Activated T-cell treated with anti-CD3 and anti-CD28 coated beads for 24 hours (primary cell): Measurements from ENCODE around the gene SEC14L5.
"Not testable (repeated sequence)": the region's sequence is repeated elsewhere in the genome, so short reads cannot be mapped to it uniquely, and the experiment has no call there.

ENCODE experiments used
- DNase-seq: peaks from one replicate; pipeline ENCODE4 v3.0.0-alpha.2; 2020; ENCODE audit warnings: low read depth

The SEC14L5 gene

GRCh38 chr16:5036228-5037156, 78.4 kb downstream of the SEC14L5 start:
- no peak for DNase-seq

DNA sequence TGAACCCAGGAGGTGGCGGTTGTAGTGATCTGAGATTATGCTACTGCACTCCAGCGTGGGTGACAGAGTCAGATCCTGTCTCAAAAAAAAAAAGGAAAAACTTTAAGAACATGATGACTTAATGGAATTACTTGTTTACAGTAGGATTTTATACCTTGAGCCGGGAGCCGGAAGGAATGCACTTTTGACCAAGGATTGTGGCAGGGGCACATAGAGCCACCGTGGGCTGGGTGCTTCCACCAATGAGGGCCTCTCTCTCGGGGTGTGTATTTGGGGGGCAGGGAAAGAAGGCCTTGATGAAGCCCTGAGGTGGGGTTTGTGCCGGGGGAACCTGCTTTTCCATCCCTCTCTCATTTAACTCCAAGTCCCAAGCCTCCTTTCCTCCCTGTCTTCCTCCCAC, 82.3 kb downstream of the SEC14L5 start:
- DNase-seq = no peak

DNA sequence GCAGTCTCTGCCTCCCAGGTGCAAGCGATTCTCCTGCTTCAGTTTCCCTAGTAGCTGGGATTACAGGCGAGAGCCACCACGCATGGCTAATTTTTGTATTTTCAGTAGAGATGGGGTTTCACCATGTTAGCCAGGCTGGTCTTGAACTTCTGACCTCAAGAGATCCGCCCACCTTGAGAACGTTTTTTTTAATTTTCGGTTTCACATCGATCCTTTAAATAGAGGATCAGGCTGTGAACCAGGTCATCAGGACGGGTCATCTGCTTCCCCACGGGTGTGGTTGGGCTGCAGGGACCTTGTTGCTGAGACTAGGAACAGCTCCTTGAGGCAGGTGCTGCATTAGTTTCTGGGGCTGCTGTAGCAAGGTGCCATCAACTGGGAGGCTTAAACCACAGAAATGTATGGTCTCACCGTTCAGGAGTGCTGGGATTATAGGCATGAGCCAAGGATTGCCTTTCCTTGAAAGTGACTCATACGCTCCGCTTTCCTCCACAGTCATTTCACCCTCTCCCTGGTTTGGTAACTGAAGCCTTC, 83.5 kb downstream of the SEC14L5 start:
- no peak for DNase-seq

- DNase-seq = no peak
These were observed 84.5 kb downstream of the SEC14L5 start for GRCh38 chr16:5042574-5043171.

- no peak for DNase-seq
These were observed 85.9 kb downstream of the SEC14L5 start for GRCh38 chr16:5044011-5044540.

DNA sequence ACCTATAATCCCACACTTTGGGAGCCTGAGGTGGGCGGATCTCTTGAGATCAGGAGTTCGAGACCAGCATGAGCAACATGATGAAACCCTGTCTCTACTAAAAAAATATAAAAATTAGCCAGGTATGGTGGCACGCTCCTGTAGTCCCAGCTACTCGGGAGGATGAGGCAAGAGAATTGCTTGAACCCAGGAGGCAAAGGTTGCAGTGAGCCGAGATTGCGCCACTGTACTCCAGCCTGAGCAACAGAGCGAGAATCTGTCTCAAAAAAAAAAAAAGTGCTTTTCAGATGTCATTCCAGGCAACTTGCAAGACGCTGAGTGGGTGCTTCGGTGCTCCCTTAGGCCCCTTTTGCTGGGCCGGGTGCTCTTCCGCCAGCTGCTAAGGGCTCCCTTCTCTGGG, 86.5 kb downstream of the SEC14L5 start:
- DNase-seq = not testable (repeated sequence)

GRCh38 chr16:5045499-5046115, 87.5 kb downstream of the SEC14L5 start:
- DNase-seq = no peak

DNA sequence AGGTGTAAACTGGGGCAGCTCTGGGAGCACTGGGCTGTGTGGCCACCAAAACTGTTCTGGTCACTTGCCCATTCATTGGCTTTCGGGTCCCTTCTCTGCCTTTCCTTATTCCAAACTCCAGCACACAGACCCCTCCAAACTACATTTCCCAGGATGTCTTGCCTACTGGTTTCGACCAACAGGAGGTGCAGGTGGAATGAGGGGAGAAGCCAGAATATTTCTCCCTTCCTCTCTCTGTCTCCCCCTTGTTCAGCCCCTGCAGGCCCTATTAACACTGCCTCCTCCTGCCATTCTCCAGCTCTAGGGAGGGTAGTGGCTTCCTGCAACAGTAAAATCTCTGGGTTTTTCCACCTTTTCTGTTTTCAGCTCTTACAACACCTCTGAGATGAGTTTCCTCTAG, 88.8 kb downstream of the SEC14L5 start:
- DNase-seq = no peak

DNA sequence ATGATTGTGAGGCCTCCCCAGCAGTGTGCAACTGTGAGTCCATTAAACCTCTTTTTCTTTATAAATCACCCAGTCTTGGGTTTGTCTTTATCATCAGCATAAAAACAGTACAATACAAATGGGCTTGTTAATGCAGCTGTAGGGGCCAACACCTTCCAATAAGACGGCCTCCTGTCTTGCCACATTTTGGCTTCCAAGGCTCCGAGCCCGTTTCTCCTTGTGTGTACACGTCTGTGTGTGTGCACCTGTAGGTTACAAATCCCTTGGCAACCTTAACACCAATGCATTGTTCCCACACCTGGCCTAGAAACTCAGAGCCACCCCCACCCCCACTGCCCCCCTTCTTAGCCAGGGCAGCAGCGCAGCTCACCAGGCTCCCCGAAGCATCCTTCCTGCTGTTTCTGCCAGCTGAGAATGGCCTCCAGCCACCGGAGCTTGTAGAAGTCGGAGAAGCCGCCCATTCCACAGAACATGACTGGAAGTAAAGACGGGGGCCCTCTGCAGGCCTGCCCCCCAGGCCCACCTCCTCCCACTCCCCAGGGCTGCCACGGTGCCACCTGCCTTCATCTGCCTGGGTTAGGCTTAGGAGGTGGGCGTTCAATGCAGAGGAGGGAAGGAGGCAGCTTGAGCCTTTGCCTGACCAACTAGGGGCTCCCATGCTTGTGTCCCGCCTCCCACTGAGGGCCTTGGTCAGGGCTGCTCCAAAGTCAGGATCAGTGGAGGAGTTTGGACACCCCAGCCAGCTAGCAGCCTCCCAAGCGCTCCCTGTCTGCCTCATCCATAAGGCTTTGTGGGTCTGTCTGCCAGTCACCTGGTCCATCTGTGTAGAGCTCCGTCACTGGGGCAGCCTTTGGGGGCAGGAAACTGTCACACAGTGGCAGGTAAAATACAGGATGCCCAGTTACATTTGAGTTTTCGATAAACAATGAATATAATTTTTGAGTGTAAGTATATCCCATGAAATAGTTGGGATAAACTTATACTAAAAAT, 97.0 kb downstream of the SEC14L5 start:
- no peak for DNase-seq

DNA sequence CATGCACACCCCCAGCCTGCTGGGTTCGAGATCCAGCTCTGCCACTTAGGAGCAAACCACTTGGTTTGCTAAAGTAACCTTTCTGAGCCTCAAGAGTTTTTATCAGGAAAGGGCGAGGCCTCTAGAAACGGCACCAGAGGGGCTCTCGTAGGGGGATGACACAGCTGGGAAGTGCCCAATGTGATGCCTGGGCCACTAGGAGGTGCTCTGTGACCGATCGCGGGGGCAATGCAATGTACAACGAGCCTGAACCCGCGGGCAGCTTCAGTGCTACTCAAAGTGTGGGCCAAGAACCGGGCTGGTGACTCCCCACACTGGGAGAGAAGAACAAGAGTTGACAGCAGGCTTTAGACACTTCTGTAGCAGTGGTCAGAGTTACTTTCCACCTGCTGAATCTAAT, 98.2 kb downstream of the SEC14L5 start:
- DNase-seq = peak; percentile 29

DNA sequence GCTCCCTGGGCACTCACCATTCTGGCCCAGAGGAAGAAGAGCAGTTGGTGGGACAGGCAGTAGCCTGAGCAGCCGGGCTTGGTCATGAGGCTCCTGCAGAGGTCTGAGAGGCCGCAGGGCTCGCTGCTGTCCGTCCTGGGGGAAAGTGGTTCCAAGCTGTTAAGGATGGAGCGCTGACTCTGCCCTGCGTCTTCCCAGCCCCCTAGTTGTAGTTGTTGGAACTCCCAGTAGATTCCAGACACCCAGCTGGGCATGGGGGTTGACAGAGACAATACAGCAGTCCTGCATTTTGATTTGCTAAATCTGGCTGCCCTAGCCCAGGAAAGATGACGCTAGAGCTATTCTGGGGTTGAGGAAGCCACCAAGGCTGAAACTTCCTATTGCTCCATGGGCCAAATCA, 100.3 kb downstream of the SEC14L5 start:
- DNase-seq = no peak

GRCh38 chr16:5059386-5060072, 101.4 kb downstream of the SEC14L5 start:
- DNase-seq = no peak

DNA sequence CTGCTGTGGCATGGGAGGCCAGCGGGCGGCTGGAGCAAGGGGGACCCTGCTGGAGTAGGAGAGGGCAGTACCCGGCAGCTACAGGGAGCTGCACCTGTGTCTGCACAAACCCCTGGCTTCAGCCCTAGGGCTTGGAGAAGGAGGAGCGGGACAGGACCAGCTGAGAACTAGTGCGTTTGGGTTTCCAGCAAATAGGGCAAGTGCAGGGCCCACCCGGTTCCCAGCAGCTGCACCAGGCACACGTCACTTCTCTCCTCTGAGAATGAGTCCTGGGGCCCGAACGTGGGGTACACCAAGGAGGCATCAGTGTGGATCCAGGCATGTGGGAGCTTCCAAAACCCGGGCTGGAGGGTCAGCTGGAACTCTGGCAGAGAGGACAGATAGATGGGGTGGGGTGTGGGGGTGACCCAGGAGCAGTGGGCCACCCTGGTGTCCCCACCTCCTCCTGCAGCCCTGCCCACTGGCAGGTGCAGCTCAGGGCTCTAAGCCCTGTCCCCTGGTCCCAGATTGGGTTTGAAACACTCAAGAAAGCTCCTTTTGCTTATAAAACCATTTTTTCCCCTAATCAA, 102.0 kb downstream of the SEC14L5 start:
- DNase-seq = no peak

DNA sequence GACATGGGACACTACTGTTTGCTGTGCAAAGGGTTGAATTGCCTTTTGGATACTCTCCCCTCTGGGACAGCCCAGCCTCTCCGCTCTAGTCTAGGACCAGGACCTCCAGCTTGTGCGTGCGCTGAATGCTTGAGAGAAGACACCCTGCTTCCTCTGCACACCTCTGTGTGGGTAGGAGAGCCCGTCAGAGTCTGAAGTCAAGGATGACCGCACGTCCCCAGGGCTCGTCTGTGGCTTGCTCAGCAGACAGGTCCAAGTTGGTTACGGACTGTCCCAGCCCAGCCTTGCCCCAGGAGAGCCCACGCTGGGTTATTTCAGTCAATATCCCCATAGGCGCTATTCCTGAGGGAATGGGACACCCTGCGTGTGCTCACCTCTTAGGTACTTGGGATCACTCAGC, 103.9 kb downstream of the SEC14L5 start:
- DNase-seq = no peak

GRCh38 chr16:5062790-5063765, 104.9 kb downstream of the SEC14L5 start:
- no peak for DNase-seq

GRCh38 chr16:5064915-5065314, 106.8 kb downstream of the SEC14L5 start:
- no peak for DNase-seq

GRCh38 chr16:5065326-5065725, 107.2 kb downstream of the SEC14L5 start:
- DNase-seq = no peak

DNA sequence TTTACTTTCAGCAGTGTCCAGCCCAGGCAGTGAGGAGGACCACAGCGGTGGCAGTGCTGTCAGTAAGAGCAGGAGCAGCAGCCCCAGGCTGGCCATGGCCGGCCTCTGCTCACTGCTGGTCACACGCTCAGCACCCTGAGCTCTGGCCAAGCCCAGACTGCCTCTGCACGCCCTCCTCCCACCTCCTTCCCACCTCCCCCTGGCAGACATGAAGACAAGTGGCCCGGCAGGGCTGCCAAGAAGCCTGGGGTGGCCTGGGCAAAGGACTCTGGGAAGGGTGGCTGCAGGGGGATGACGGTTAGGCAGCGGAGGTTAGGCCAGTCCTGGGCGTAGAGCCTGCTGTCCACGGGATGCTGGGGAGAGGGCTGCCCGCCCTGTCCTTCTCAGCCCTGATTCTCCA, 107.7 kb downstream of the SEC14L5 start, which contains the start of gene C16orf89:
Gene C16orf89 (minus strand): TSS at position 144 of the 400 bp plus-strand sequence. CDS start 48 bp downstream, at position 96.
- DNase-seq = no peak

DNA sequence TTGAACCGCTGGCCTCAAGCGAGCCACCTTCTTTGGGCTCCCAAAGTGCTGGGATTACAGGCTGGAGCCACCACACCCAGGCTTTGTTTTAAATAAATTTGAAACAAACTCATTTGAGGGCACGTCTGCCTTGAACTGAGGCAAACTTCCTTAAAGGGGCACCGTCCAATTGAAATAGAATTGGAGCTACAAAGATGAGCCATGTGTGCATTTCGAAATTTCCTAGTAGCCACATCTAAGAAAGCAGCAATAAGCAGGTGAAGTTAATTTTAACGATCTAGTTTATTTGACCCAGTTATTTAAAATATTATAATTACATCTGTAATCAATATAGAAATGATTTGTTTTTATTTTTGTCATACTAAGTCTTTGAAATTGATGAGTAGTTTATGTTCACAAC, 108.4 kb downstream of the SEC14L5 start:
- no peak for DNase-seq
